ENCODE results near the gene CAD. TPM values are rescaled to one million over a fixed set of nuclear protein-coding genes. Genes with fewer than 3 reads are reported as not detected.
"Not testable (repeated sequence)": the region's sequence is repeated elsewhere in the genome, so short reads cannot be mapped to it uniquely, and the experiment has no call there.

CAD gene
- total RNA-seq, 2 donors from 2014 or later = 18.4 to 36.9 TPM

DNA sequence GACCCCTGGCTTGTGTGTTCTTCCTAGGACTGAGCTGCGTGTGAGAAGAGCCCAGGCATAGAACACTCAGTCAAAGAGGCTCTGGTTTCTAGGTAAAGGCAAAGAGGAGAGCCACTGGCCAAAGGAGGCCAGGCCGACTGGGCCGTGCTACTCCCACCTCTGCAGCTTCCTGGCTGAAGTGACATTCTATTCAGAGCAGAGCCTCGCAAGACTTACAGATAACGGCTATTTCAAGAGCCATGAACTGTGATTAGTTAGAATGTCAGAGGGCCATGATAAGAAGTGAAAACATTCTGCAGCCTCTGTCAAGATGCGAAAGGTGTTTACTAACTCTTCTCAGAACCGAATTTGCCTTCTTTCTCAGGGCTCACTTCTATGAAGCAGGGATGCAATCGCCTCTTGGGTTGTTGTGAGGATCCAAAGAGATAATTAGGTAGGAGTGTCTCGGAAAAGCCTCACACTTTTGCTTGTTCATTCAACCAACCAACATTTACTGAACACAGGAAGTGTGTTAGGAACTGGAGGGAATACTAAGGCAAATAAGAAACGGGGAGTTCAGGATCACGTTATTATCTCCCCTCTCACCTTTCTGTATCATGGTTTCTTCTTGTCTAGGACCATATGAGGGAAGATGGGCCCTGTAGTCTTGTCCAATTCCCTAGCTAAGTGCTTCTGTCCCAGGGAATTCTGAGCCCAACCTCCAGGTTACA, 54.6 kb downstream of the CAD start:
- no peak for ATAC-seq
- TF ChIP-seq POLR2A (IDR thresholded peaks at IDR 0.05) (no peak), CTCF (IDR thresholded peaks at IDR 0.05) (no peak)
- H3K4me3 ChIP-seq = no peak overlapping the region
- intact Hi-C loops (cut with DNase I) = loop anchor here (10.0 kb wide), 1 partner anchor 317 kb away; no protein-coding TSS in a partner anchor
- H3K9me3 ChIP-seq = no peaks in the 10 kb centered on the region
- no peak for DNase-seq
- no peak overlapping the region for H3K27ac ChIP-seq
- H3K27me3 ChIP-seq = peaks cover 0 to 4% of the 10 kb centered on the region in 2 donors
- no peaks in the 10 kb centered on the region for H3K4me1 ChIP-seq
- H3K36me3 ChIP-seq (replicated peaks in 1 of 2; ENCODE audit: insufficient read depth in 1 of 2, low read depth in 2 of 2) = no peaks in the 10 kb centered on the region
- WGBS, 2 donors = 50 to 57% methylated on average over 11 of the region's 11 CpGs

DNA sequence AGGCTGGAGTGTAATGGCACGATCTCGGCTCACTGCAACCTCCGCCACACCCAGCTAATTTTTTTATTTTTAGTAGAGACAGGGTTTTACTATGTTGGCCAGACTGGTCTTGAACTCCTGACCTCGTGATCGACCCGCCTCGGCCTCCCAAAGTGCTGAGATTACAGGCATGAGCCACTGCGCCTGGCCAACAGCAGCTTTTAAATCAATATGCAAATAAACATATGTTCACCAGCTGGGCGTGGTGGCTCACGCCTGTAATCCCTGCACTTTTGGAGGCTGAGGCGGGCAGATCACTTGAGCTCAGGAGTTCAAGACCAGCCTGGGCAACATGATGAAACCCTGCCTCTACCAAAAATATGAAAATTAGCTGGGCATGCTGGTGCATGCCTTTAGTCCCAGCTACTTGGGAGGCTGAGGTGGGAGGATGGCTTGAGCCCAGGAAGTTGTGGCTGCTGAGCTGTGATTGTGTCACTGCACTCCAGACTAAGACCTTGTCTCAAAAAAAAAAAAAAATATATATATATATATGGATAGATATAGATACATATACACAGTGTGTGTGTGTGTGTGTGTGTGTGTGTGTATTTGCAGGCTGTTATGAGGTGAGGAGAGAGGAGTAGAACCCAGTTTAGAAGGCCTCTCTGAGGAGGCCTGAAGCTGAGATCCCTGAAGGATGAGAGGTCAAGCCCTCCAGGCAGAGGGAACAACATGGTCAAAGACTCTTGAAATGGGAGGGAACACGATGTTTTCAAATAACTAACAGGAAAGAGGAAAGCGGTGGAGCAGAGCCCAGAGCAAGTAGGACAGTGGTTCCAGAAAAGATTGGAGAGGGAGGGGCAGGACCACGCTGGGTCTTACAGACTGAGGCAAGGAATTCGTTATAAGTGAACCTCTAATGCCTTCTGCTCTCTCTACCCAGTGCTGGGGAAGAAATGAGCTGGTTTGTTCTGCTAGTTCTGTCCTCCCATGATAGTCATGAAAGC, 55.7 kb downstream of the CAD start:
- not testable (repeated sequence) for ATAC-seq
- intact Hi-C loops (cut with DNase I) = loop anchor here (10.0 kb wide), 1 partner anchor 318 kb away; no protein-coding TSS in a partner anchor
- WGBS, 2 donors = 62 to 63% methylated on average over 13 to 15 of the region's 15 CpGs

GRCh38 chr2:27275211-27276150, 58.3 kb downstream of the CAD start, which contains the start of gene DNAJC5G:
DNAJC5G (plus strand) TSS chr2:27275433; CDS start chr2:27276729, 1,296 bp downstream.
- no peaks in the 10 kb centered on the region for H3K36me3 ChIP-seq (replicated peaks in 1 of 2; ENCODE audit: insufficient read depth in 1 of 2, low read depth in 2 of 2)
- no peaks in the 10 kb centered on the region for H3K9me3 ChIP-seq
- H3K4me1 ChIP-seq = no peaks in the 10 kb centered on the region
- DNase-seq (no peak), ATAC-seq (no peak)
- H3K4me3 ChIP-seq = no peak within 1 kb of the TSS
- no peak for TF ChIP-seq POLR2A (IDR thresholded peaks at IDR 0.05)
- no peak for TF ChIP-seq CTCF (IDR thresholded peaks at IDR 0.05)
- H3K27ac ChIP-seq = no peak within 1 kb of the TSS
- 65 to 68% methylated on average over 22 to 38 of the region's 39 CpGs for WGBS, 2 donors
- H3K27me3 ChIP-seq = peaks cover 0 to 4% of the 10 kb centered on the region in 2 donors
- intact Hi-C loops (cut with DNase I) = loop anchor here (10.0 kb wide), 1 partner anchor 321 kb away; no protein-coding TSS in a partner anchor

More for the DNA sequence above, 55.7 kb downstream of the CAD start:
- H3K36me3 ChIP-seq (replicated peaks in 1 of 2; ENCODE audit: insufficient read depth in 1 of 2, low read depth in 2 of 2); H3K27me3 ChIP-seq; H3K4me3 ChIP-seq; H3K9me3 ChIP-seq; H3K4me1 ChIP-seq; DNase-seq; H3K27ac ChIP-seq: not testable (repeated sequence)

DNA sequence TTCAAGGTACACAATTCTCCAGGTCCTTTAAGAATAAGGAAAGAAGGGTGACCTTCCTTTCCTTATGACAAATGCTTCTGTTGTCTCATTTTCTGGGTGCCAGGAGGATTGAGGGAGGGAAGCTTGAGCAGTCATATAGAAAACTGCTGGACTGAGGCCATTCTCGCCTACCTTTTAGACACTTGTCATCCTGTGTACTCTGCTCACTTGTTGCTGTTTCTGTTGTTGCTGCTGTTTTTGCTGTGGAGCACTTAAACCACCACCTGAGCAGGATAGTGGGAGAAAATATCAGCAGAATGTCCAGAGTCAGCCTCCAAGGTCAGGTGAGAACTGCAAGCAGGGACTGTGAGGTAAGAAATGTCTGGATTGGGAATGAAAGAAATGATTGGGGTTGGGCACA, 60.8 kb downstream of the CAD start:
- Histone ChIP-seq H3K27me3 (peaks cover 0 to 4% of the 10 kb centered on the region in 2 donors), H3K4me3 (no peak overlapping the region), H3K4me1 (no peaks in the 10 kb centered on the region), H3K36me3 (replicated peaks in 1 of 2; ENCODE audit: insufficient read depth in 1 of 2, low read depth in 2 of 2) (no peaks in the 10 kb centered on the region), H3K9me3 (no peaks in the 10 kb centered on the region), H3K27ac (no peak overlapping the region)
- intact Hi-C loops (cut with DNase I) = loop anchor here (10.0 kb wide), 1 partner anchor 323 kb away; no protein-coding TSS in a partner anchor
- 43 to 46% methylated on average over 1 of the region's 1 CpG for WGBS, 2 donors
- no peak for TF ChIP-seq CTCF (IDR thresholded peaks at IDR 0.05)
- TF ChIP-seq POLR2A (IDR thresholded peaks at IDR 0.05) = no peak
- DNase-seq (no peak), ATAC-seq (no peak)
